HG03439 (cell line): Measurements from ENCODE around the gene MAP10.

Experiments used
- ATAC-seq: cut with Tn5 transposase; IDR thresholded peaks from one replicate; pipeline ENCODE4 v1.9.1; 2021; ENCODE audit warnings: mild to moderate bottlenecking, moderate library complexity; ENCODE audit not compliant: unreplicated experiment

The MAP10 gene

GRCh38 chr1:232854798-232855159 lies 49.6 kb downstream of the MAP10 start:
- ATAC-seq: no peak

DNA sequence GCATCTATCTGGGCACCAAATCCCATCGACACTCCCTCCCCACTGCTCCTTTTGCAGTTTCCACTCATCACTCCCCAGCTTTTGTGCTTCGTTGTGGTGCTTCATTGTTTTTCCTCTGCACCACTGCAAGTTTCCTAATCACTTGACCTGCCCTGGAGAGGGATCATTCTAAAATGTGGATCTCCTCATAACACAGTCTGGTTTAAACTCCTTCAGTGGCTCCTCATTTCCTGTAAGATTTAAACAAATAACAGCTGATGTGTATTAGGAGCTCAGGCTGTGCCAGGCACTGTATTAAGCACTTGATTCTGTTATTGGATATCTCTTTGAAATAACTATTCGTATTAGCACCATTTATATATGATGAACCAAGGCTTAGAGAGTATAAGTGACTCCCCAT lies 51.3 kb downstream of the MAP10 start:
- ATAC-seq: no peak
